KOPT-K1 (cell line): ENCODE results near the gene PUS1.
A peak's percentile ranks its signal among the peaks of the same experiment; 100 is the strongest.

Source experiments
- H3K27ac ChIP-seq: fragments of 200-600 bp; sonication (generic); 2 replicates; pipeline ENCODE4 v1.5.1; 2016; ENCODE audit warnings: antibody characterized with exemption, mild to moderate bottlenecking, low read depth, low read length; ENCODE audit not compliant: poor library complexity, severe bottlenecking
- H3K36me3 ChIP-seq: fragments of 200-600 bp; sonication (generic); 2 replicates; pipeline ENCODE4 v1.5.1; 2017; ENCODE audit warnings: antibody characterized with exemption, mild to moderate bottlenecking, low read length, moderate library complexity; ENCODE audit not compliant: insufficient read depth
- H3K9me3 ChIP-seq: fragments of 200-600 bp; sonication (generic); 2 replicates; pipeline ENCODE4 v1.5.1; 2017; ENCODE audit warnings: antibody characterized with exemption, low read length, mild to moderate bottlenecking; ENCODE audit not compliant: insufficient read depth, poor library complexity, severe bottlenecking

Gene PUS1

GRCh38 chr12:131897276-131897675 lies 31.8 kb upstream of the PUS1 start:
- Histone ChIP-seq H3K36me3 (peaks cover 22% of the 10 kb centered on the region; the same call in 1 of the 2 replicates), H3K9me3 (no peaks in the 10 kb centered on the region), H3K27ac (peak overlapping the region; percentile 70)

GRCh38 chr12:131897875-131898274 lies 31.2 kb upstream of the PUS1 start:
- Histone ChIP-seq H3K36me3 (peaks cover 22% of the 10 kb centered on the region; the same call in 1 of the 2 replicates), H3K9me3 (no peaks in the 10 kb centered on the region)

GRCh38 chr12:131900397-131900796 lies 28.7 kb upstream of the PUS1 start:
- Histone ChIP-seq H3K27ac (peak overlapping the region; percentile 0), H3K36me3 (peaks cover 22% of the 10 kb centered on the region; the same call in 1 of the 2 replicates), H3K9me3 (no peaks in the 10 kb centered on the region)

More at GRCh38 chr12:131897875-131898274, 31.2 kb upstream of the PUS1 start:
- H3K27ac ChIP-seq: peak overlapping the region; percentile 70

- Histone ChIP-seq H3K9me3 (no peaks in the 10 kb centered on the region), H3K36me3 (peaks cover 25% of the 10 kb centered on the region), H3K27ac (no peak overlapping the region)
Measured at GRCh38 chr12:131901431-131902331, 27.4 kb upstream of the PUS1 start.

- H3K9me3 ChIP-seq: no peaks in the 10 kb centered on the region
- peak overlapping the region; percentile 32 for H3K27ac ChIP-seq
- H3K36me3 ChIP-seq: peaks cover 31% of the 10 kb centered on the region
Measured at GRCh38 chr12:131902332-131903241, 26.5 kb upstream of the PUS1 start.

- Histone ChIP-seq H3K36me3 (peaks cover 26% of the 10 kb centered on the region), H3K27ac (peak overlapping the region; percentile 65), H3K9me3 (no peaks in the 10 kb centered on the region)
Measured at GRCh38 chr12:131903270-131904255, 25.5 kb upstream of the PUS1 start.

GRCh38 chr12:131904346-131904745 lies 24.7 kb upstream of the PUS1 start:
- H3K36me3 ChIP-seq: peaks cover 32% of the 10 kb centered on the region
- H3K9me3 ChIP-seq: no peaks in the 10 kb centered on the region
- peak overlapping the region; percentile 65 for H3K27ac ChIP-seq

GRCh38 chr12:131905081-131905629 lies 23.9 kb upstream of the PUS1 start:
- Histone ChIP-seq H3K27ac (peak overlapping the region; percentile 65), H3K9me3 (no peaks in the 10 kb centered on the region), H3K36me3 (peaks cover 38% of the 10 kb centered on the region)

- Histone ChIP-seq H3K36me3 (peaks cover 38% of the 10 kb centered on the region), H3K9me3 (no peaks in the 10 kb centered on the region), H3K27ac (peak overlapping the region; percentile 65)
Measured at GRCh38 chr12:131905630-131906091, 23.4 kb upstream of the PUS1 start.

GRCh38 chr12:131907379-131908091 lies 21.5 kb upstream of the PUS1 start:
- H3K36me3 ChIP-seq: peaks cover 56% of the 10 kb centered on the region
- H3K9me3 ChIP-seq: no peaks in the 10 kb centered on the region
- H3K27ac ChIP-seq: no peak overlapping the region

GRCh38 chr12:131908092-131909080 lies 20.7 kb upstream of the PUS1 start:
- H3K9me3 ChIP-seq: no peaks in the 10 kb centered on the region
- H3K36me3 ChIP-seq: peaks cover 63% of the 10 kb centered on the region
- no peak overlapping the region for H3K27ac ChIP-seq

- H3K9me3 ChIP-seq: no peaks in the 10 kb centered on the region
- H3K27ac ChIP-seq: no peak overlapping the region
- peaks cover 71% of the 10 kb centered on the region for H3K36me3 ChIP-seq
Measured at GRCh38 chr12:131909081-131909751, 19.9 kb upstream of the PUS1 start.
